GM18499 (cell line): ENCODE measurements around the gene UBE2I.
"Not testable (repeated sequence)": the region's sequence is repeated elsewhere in the genome, so short reads cannot be mapped to it uniquely, and the experiment has no call there.

Experiments
- ATAC-seq: cut with Tn5 transposase; IDR thresholded peaks from one replicate; pipeline ENCODE4 v1.9.1; 2021; ENCODE audit warnings: moderate number of reproducible peaks; ENCODE audit not compliant: insufficient read depth, unreplicated experiment

The UBE2I gene

GRCh38 chr16:1326946-1327618, 17.6 kb downstream of the UBE2I start:
- ATAC-seq: no peak

DNA sequence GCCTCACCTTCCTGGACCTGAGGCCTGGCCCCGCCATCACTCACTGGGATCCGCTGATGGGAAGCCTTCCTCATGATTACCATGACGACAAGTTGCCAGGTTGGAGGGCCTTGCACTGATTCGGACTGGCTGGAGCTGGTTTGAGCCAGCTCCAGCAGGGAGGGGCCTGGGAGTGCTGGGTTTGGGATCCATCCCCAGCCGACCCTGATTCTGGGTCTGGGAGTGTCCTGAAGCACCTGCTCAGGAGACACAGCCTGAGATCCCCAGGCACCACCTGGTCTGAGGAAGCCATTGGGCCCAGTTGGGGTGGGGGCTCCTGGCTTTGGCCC, 18.1 kb downstream of the UBE2I start:
- ATAC-seq: no peak

- not testable (repeated sequence) for ATAC-seq
Measured at GRCh38 chr16:1328136-1328535, 18.7 kb downstream of the UBE2I start.

- not testable (repeated sequence) for ATAC-seq
Measured at GRCh38 chr16:1328961-1329360, 19.5 kb downstream of the UBE2I start.

DNA sequence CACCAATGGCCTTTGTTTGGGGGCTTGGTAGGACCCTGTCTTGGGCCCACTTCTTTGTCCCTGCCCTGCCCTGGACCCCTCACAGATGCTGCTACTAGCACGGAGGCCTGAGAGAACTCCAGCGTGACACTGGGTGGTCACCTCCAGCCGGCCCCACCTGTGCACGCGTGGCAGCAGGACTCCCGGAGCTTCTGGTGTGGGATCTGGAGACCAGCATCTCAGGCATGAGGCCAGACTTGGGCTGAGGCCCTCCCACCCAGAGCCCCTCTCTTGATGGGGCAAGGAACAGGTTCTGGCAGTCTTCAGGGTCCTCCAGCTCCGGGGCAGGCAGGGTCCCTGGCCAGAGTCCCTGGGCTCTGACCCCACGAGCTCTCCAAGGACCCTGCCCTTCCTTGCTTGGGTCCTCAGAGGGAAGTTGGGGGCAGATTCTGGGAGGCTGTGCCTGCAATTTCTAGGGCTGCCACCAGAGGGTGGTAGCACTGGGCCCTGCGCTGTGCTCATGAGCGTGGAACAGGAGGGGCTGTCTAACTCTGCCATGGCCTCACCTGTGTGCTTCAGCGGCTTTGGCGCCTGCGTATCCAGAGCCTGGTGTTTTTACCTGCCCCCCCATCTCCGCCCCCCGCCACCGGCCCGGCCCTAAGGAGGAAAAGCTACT, 21.0 kb downstream of the UBE2I start:
- no peak for ATAC-seq

DNA sequence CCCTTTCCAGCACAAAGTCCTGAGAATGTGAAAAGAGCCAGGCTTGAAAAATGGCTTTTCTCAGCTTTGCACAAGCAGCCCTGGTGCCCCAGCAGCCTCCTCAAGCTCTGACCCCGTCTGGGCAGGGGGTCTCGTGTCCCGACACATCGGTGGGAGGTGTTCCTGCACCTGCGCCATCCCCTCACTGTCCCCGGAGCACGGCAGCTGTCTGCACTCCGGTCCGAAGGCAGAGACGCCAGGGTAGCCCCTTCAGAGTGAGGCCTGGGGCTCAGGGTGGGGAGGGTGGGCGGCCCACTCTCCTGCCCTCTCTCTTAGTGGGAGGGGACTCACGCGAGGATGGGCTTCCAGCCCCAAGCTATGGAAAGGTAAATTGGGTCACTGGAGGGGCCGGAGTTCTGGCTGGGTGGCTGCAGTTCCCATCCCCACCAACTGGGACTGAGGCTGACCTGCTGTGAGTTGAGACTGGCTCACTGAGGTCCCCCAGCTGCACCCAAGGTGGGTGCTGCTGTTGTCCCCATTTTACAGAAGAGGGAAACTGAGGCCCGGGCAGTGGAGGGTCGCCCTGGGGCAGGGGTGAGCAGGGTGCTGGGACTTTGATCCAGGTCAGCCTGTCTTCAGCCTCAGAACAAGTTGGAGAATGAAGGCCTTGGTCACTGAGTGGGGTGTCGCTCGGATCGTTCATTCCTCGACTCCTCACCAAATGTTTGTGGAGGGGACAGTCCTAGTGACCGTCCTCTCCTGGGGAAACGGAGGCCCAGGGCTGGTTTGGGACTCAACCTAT, 21.7 kb downstream of the UBE2I start:
- no peak for ATAC-seq

GRCh38 chr16:1331712-1332617, 22.5 kb downstream of the UBE2I start:
- ATAC-seq: no peak

GRCh38 chr16:1332618-1333148, 23.2 kb downstream of the UBE2I start:
- no peak for ATAC-seq

DNA sequence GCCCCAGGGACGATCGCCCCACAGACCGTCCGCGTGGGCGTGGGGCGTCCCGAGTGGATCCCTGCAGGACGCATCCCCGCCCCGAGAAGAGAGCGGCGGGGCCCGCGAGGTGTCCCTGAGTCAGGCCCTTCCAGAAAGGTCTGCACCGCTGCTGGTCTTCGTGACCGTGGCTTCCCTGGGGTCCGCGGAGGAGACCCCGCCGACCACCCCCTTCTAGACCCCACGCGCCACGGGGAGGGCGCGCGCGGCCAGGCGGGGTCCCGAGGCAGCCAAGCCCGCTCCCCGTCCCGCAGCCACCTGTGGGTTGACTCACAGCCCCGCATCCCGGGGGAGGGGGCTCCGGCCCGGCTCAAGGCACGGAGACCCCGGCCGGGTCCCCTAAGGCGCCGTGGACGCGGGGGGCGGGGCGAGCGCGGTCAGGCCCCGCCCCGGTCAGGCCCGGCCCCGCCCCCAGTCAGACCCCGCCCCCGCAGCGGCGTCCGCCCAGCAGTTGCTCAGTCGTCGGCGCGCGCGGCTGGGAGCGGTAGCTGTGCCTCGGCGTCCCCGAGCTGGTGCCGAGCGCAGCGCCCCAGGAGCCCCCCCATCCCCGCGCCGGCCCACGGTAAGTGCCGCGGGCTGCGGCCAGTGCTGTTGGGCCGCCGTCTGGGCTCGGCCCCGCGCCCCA, 23.8 kb downstream of the UBE2I start, which contains the start of gene BAIAP3:
Gene BAIAP3, plus strand, starts transcription at position 497 of the 664 bp plus-strand sequence. CDS start 4,905 bp downstream, outside the sequence.
- no peak for ATAC-seq

DNA sequence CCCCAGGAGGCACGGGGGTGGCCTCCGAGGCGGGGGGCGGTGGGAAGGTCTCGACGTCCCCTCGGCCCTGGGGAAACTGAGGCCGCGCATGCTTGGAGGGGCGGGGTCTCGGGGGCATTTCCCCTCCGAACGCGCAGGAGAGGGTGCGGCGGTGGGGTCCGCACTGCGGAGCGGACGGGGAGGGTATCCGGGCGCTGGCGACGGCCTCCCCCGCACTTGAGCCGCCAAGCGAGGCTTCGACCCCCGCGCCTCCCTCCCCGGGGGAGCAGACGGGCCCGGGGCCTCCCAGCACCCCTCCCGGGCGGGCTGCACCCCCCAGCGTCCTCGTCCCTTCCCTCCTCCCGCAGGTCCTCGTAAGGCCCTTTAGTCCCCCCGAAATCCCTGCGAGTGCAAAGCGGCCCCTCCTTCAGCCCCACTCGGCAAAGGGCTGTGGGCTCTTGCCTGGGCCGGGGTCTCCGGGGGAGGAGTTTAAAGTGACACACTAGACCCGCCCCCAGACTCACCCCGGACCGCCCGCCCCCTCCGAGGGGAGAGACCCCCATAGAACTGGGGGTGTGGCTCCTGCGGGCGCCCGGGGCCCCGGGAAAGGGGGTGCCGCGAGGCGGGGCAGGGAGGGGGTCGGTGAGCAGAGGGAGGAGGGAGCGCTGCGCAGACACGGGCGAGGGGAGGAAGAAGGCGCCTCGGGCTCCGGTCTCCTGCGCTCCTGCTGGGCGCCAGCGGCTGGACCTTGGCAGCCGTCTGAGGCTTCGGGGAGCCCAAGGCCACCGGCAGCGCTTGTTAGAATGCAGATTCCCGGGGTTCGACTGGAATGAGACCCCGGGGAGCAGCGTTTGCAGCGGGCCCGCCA, 24.6 kb downstream of the UBE2I start:
- ATAC-seq: no peak

- no peak for ATAC-seq
Measured at GRCh38 chr16:1334739-1335138, 25.3 kb downstream of the UBE2I start.

DNA sequence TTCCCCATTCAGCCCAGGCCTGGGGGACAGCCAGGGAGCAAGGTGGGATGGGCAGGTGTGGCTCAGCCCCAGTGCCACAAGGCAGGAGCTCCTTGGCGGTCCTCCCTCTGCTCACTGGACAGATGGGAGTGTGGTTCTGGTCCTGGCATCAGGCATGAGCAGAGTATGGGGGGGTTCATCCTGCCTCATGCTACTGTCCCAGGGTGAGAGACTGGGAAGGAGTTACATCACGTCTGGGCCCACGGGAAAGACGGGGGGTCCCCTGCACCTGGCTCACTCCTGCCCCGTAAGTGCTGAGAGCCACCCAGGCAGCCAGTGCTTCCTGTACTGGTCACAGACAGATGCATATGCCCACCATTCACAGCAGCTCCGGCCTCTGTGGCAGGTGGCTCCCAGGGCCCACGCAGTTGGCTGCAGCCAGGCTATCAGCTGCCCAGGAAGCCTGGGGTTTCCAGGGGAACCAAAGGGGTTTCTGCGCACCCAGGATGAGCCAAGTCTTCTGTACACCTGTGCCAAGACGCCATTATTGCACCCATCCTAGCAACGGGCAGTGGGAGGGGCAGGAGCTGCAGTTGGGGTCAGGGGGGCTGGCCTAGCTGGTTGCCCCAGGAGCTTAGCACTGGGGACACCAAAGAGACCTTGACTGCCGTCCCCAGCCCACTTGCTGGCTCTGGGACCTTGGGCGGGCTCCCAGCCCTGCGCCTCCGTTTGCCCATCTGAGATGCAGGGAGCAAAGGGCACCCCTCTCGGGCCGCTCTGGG, 26.0 kb downstream of the UBE2I start:
- no peak for ATAC-seq

DNA sequence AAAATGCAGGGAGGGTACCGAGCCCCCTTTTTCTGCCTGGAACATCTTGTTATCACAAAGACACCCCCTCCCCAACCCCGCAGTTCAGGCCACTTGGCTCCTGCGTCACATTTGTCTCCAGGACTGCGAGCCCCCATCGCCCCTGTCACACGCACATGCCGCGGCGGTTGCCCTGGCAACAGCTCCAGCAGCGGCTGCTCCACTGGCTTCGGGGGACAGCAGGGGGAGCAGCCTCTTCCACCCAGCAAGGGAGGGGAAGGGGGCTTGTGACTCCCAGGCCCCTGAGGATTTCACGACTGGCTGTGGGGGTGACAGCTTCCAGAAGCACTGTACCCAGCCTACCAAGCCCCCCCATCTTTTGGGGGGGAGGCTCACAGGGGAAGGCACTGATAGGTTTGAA, 26.6 kb downstream of the UBE2I start:
- no peak for ATAC-seq

DNA sequence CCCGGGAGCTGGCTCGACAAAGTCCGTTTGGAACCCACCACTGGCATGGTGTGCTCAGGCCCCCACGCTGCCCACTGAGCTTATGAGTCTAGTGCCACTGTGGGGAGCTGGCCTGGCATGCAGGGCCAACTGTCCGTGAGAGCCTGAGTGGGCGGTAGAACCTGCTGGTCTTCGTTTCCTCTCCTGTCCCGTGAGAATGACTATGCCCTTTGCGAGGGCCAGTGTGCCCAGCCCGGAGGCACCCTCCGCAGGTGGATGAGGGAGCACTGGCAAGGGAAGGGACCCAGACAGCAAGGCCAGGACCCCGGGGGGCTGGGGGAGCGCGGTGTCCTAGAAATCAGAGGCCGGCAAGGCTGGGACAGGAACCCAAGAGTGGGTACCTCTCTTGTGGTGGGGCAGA, 27.2 kb downstream of the UBE2I start:
- no peak for ATAC-seq

DNA sequence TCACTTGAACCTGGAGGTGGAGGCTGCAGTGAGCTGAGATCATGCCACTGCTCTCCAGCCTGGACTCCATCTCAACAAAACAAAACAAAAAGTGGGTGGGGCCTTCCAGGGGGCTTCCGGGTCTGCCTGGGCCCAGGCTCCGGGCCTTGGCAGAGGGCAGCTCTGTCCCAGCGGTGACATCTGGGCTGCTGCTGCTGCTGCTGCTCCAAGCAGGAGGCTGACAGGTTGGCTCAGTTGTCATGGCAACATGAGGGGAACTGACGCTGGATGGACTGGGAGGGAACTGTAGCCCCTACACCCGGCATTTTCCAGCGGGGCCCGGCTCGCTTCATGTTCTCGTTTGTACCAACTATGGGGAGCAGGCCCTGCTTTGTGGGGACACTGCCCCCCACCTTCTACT, 28.1 kb downstream of the UBE2I start:
- ATAC-seq: no peak

DNA sequence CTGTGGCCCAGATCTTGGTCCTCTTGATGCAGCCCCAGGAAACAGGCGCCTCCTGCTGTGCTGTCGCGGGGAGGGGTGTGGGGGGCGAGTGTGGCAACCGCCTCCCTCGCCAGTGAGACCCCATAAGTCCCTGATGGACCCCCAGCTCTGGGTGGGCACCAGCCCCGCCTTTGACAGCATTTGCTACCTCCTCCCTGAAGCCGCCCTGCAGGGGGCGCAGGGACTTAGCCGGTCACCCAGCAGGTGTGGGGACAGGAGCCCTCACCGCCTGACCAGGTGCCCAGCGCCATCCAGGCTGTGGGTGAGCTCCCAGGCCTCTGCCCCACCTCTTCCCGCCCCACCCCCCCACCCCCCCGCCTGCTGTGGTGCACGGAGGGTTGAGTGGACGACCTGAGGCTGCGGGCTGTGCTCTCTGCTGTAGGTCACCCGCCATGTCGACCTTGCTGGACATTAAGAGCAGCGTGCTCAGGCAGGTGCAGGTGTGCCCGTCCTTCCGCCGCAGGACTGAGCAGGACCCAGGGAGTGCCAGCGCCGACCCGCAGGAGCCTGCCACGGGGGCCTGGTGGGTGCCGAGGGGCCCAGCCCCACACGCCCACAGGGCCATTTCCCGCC, 28.8 kb downstream of the UBE2I start:
- no peak for ATAC-seq

GRCh38 chr16:1338855-1339675, 29.6 kb downstream of the UBE2I start:
- no peak for ATAC-seq
